ENCODE data around the gene CPLANE1.

Gene CPLANE1

DNA sequence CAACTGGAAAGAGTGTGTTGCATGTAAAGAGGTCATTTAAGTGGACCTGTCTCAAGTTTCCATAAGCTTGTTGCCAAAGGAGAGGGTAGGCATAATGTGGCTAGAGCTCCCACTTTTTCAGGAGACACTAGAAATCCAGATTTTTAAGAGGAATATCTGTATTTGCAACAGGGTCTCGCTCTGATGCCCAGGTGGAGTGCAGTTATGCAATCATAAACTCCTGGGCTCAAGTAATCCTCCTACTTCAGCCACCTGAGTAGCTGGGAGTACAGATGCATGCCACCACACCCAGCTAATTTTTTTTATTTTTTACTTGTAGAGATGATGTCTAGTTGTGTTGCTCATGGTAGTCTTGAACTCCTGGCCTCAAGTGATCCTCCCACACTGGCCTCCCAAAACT lies 189.1 kb downstream of the CPLANE1 start:
- DNase-seq (ENCODE audit: low spot score) = no peak
- in situ Hi-C loops (cut with MboI; ENCODE audit: low sequenced_read_pairs, unreplicated experiment) = no loop called here
- TF ChIP-seq, protein P1, sequence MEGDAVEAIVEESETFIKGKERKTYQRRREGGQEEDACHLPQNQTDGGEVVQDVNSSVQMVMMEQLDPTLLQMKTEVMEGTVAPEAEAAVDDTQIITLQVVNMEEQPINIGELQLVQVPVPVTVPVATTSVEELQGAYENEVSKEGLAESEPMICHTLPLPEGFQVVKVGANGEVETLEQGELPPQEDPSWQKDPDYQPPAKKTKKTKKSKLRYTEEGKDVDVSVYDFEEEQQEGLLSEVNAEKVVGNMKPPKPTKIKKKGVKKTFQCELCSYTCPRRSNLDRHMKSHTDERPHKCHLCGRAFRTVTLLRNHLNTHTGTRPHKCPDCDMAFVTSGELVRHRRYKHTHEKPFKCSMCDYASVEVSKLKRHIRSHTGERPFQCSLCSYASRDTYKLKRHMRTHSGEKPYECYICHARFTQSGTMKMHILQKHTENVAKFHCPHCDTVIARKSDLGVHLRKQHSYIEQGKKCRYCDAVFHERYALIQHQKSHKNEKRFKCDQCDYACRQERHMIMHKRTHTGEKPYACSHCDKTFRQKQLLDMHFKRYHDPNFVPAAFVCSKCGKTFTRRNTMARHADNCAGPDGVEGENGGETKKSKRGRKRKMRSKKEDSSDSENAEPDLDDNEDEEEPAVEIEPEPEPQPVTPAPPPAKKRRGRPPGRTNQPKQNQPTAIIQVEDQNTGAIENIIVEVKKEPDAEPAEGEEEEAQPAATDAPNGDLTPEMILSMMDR (IDR thresholded peaks at IDR 0.05; ENCODE audit: borderline replicate concordance, control extremely low read depth, extremely low read depth, insufficient read depth, missing control alignments) = no peak

DNA sequence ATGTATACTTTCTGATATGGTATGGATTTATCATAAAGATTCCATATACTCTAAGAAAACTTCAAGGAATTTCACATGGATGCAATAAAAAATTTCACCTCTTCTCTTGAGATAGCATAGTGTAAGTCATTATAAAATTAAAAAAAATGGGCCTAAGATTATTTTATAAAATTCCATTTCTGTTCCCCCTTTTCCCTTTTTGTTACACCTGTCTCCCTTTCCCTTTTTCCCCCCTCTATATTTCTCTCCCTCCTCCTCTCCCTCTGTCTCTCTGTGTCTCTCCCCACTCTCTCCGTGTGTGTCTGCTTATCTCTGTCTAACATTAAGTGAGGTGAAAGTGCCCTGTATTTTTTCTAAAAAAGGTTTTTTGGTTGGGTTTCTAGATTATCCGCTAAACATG lies 192.4 kb downstream of the CPLANE1 start:
- in situ Hi-C loops (cut with MboI; ENCODE audit: low sequenced_read_pairs, unreplicated experiment) = no loop called here
- no peak for DNase-seq (ENCODE audit: low spot score)
- TF ChIP-seq, protein P1 (IDR thresholded peaks at IDR 0.05; ENCODE audit: borderline replicate concordance, control extremely low read depth, extremely low read depth, insufficient read depth, missing control alignments) = no peak

Measured in GM13976 (cell line).